Measurements from ENCODE around the gene PARP15.
"Not testable (repeated sequence)": the region's sequence is repeated elsewhere in the genome, so short reads cannot be mapped to it uniquely, and the experiment has no call there.

Gene PARP15

GRCh38 chr3:122577409-122578031 is at the start of gene PARP15:
Gene PARP15, plus strand, starts transcription at chr3:122577650. Its CDS starts 18 bp downstream, at chr3:122577668.
- DNase-seq (ENCODE audit: insufficient read length, low spot score), result no peak
- FAIRE-seq, result no peak

GRCh38 chr3:122530164-122530563 is 47.3 kb upstream of the PARP15 start:
- no peak for DNase-seq (ENCODE audit: insufficient read length, low spot score)
- FAIRE-seq, result no peak

GRCh38 chr3:122533480-122533879 is 44.0 kb upstream of the PARP15 start:
- FAIRE-seq (no peak), DNase-seq (ENCODE audit: insufficient read length, low spot score) (no peak)

- DNase-seq (ENCODE audit: insufficient read length, low spot score) (peak; percentile 55), FAIRE-seq (peak; percentile 97)
Observed at GRCh38 chr3:122533931-122534334, 43.5 kb upstream of the PARP15 start.

GRCh38 chr3:122535964-122536631 is 41.4 kb upstream of the PARP15 start:
- FAIRE-seq (no peak), DNase-seq (ENCODE audit: insufficient read length, low spot score) (no peak)

- FAIRE-seq (no peak), DNase-seq (ENCODE audit: insufficient read length, low spot score) (no peak)
Observed at GRCh38 chr3:122536632-122537001, 40.8 kb upstream of the PARP15 start.

- no peak for DNase-seq (ENCODE audit: insufficient read length, low spot score)
- FAIRE-seq, result no peak
Observed at GRCh38 chr3:122538956-122539490, 38.4 kb upstream of the PARP15 start.

GRCh38 chr3:122546151-122546550 is 31.3 kb upstream of the PARP15 start:
- FAIRE-seq (no peak), DNase-seq (ENCODE audit: insufficient read length, low spot score) (no peak)

- no peak for DNase-seq (ENCODE audit: insufficient read length, low spot score)
- FAIRE-seq, result no peak
Observed at GRCh38 chr3:122548076-122548475, 29.4 kb upstream of the PARP15 start.

- DNase-seq (ENCODE audit: insufficient read length, low spot score) (no peak), FAIRE-seq (no peak)
Observed at GRCh38 chr3:122548619-122549018, 28.8 kb upstream of the PARP15 start.

- FAIRE-seq, result no peak
- no peak for DNase-seq (ENCODE audit: insufficient read length, low spot score)
Observed at GRCh38 chr3:122553171-122553570, 24.3 kb upstream of the PARP15 start.

- DNase-seq (ENCODE audit: insufficient read length, low spot score), result no peak
- FAIRE-seq, result no peak
Observed at GRCh38 chr3:122555275-122556071, 22.0 kb upstream of the PARP15 start.

GRCh38 chr3:122557356-122557755 is 20.1 kb upstream of the PARP15 start:
- FAIRE-seq, result no peak
- DNase-seq (ENCODE audit: insufficient read length, low spot score), result no peak

- no peak for FAIRE-seq
Observed at GRCh38 chr3:122558605-122559004, 18.8 kb upstream of the PARP15 start.

GRCh38 chr3:122559906-122560305 is 17.5 kb upstream of the PARP15 start:
- DNase-seq (ENCODE audit: insufficient read length, low spot score), result no peak
- no peak for FAIRE-seq

More at GRCh38 chr3:122558605-122559004, 18.8 kb upstream of the PARP15 start:
- no peak for DNase-seq (ENCODE audit: insufficient read length, low spot score)

- peak; percentile 92 for FAIRE-seq
- peak; percentile 48 for DNase-seq (ENCODE audit: insufficient read length, low spot score)
Observed at GRCh38 chr3:122560680-122561079, 16.8 kb upstream of the PARP15 start.

GRCh38 chr3:122562923-122563716 is 14.3 kb upstream of the PARP15 start:
- DNase-seq (ENCODE audit: insufficient read length, low spot score) (no peak), FAIRE-seq (peak; percentile 89)

- DNase-seq (ENCODE audit: insufficient read length, low spot score), result no peak
Observed at GRCh38 chr3:122563717-122564025, 13.8 kb upstream of the PARP15 start.

GRCh38 chr3:122564155-122564912 is 13.1 kb upstream of the PARP15 start, which contains the start of the genes DTX3L and PARP9:
Gene DTX3L, plus strand, starts transcription at chr3:122564338. Its CDS starts 89 bp downstream, at chr3:122564427.
Gene PARP9, minus strand, starts transcription at chr3:122564300. Its CDS starts 4,680 bp downstream, at chr3:122559620.
- peak; percentile 56 for DNase-seq (ENCODE audit: insufficient read length, low spot score)
- no peak for FAIRE-seq

More at GRCh38 chr3:122563717-122564025, 13.8 kb upstream of the PARP15 start:
- FAIRE-seq, result peak; percentile 88

GRCh38 chr3:122568131-122568530 is 9.3 kb upstream of the PARP15 start:
- FAIRE-seq; DNase-seq (ENCODE audit: insufficient read length, low spot score): not testable (repeated sequence)
